Activated CD8-positive, alpha-beta memory T cell treated with anti-CD3 and anti-CD28 coated beads, Interleukin-2, amount 10 ng/mL, durations not matched to agents 7 days and 5 days (primary cell): ENCODE measurements around the gene DUSP1. TPM values are rescaled to one million over a fixed set of nuclear protein-coding genes. Genes with fewer than 3 reads are reported as not detected.

Experiments used
- ATAC-seq: fragments of 150-1000 bp; cut with Tn5 transposase; one replicate; pipeline ENCODE4 v1.10.0; 2021; ENCODE audit warnings: moderate library complexity
- CTCF ChIA-PET: fragments of 350-600 bp; sonication (Branson Sonifier 250); formaldehyde crosslinking; loops from one replicate; lab custom pipeline; 2021; ENCODE audit warnings: antibody characterized with exemption; lab: Charles Lee
- DNase-seq: peaks from one replicate; pipeline ENCODE4 v3.0.0-alpha.2; 2020
- H3K27ac Mint-ChIP-seq: one replicate; pipeline ENCODE4 v1.8.0; 2021; ENCODE audit warnings: mild to moderate bottlenecking, mixed read lengths
- H3K27me3 Mint-ChIP-seq: one replicate; pipeline ENCODE4 v1.8.0; 2021; ENCODE audit warnings: mixed read lengths
- H3K36me3 Mint-ChIP-seq: one replicate; pipeline ENCODE4 v1.8.0; 2021; ENCODE audit warnings: mild to moderate bottlenecking, mixed read lengths
- H3K4me1 Mint-ChIP-seq: one replicate; pipeline ENCODE4 v1.8.0; 2021; ENCODE audit warnings: mixed read lengths
- H3K4me3 Mint-ChIP-seq: one replicate; pipeline ENCODE4 v1.8.0; 2021; ENCODE audit warnings: mild to moderate bottlenecking, moderate library complexity, mixed read lengths
- H3K9me3 Mint-ChIP-seq: one replicate; pipeline ENCODE4 v1.8.0; 2022; ENCODE audit warnings: low read depth, mixed read lengths
- total RNA-seq, 2 experiments: library from RNA; stranded (reverse); gene quantifications; one replicate each; pipeline ENCODE4 v1.2.3, GENCODE V29; 2021

The DUSP1 gene
- total RNA-seq, 2 experiments from 2014 or later = 6.5 to 32.5 TPM

DNA sequence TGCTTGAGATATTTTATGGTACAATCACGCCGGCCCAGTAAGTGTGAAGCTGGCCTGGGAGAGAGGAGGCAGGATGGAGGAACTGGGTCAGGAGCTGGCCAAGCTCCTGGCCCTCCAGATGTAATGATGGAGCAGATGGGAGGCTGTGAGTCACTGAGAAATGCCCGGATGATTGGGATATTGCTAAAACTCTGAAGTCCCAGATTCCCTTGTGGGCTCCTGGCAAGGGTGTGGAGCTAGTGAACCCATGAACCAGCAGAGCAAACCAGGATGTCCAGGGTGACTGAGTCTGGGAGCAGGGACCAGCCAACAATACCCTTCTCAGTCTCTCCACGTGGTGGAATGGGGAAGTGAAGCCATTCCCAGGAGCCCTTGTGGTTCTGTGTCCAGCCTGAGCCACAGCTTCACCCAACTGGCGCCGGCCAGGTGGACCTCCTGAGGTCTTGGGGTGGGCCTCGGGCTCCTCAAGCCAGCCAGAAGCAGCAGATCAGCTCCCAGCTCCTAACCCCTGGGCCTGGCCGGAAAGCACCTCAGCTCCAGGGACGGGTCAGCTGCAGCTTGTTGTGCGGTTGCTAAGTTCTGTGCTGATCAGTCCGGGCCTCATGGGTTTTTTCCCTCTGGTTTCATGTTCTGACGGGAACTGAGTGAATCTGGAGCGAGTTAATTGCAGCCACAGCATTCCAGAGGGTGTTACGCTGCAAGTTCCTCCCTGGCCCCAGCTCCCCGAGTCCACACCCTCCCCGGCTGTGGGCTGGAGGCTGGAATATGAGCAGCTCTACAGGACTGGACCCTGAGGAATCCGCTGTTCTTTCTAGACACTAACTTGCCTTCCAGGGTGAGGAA is 37.6 kb downstream of the DUSP1 start:
- CTCF ChIA-PET = interaction anchor here (0.9 to 2.5 kb wide), 2 partner anchors 9 to 19 kb away, joined by 3 to 9 read pairs; no protein-coding TSS in a partner anchor
- DNase-seq (no peak), ATAC-seq (no peak)
- Mint-ChIP-seq H3K36me3 (no peaks in the 10 kb centered on the region), H3K27me3 (no peaks in the 10 kb centered on the region), H3K27ac (no peak overlapping the region), H3K4me1 (no peaks in the 10 kb centered on the region), H3K9me3 (no peaks in the 10 kb centered on the region), H3K4me3 (no peak overlapping the region)

DNA sequence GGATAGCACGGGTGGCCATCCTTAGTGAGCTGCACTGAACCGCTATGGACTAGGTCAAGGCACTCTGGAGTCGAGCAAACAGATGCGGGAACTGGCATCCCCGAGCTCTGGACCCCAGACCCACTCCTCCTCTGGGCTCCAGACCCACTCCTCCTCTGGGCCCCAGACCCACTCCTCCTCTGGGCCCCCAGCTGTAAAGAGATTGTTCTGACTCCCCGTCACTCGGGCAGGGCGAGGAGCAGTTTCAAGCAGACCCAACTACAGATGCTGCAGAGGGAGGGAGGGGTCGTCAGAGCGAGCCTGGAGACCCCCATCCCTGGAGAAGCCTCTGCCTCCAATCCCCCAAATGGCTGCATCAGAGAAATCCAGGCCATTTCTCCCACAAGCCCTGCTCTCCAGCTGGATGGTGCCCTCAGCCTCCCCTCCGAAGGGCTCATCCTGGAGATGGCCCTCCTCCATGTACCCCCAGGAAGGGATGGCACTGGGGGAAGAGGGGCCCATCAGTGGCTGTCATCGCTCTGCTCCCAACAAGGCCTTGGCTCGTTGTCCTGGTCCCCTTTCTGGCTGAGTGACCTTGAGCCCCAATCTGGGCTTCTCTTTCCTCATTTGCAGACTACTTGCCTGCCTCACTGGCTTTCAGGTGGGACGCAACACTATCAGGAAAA is 38.7 kb downstream of the DUSP1 start:
- ATAC-seq (no peak), DNase-seq (no peak)
- Mint-ChIP-seq H3K9me3 (no peaks in the 10 kb centered on the region), H3K27ac (no peak overlapping the region), H3K27me3 (no peaks in the 10 kb centered on the region), H3K4me3 (no peak overlapping the region), H3K36me3 (no peaks in the 10 kb centered on the region), H3K4me1 (no peaks in the 10 kb centered on the region)
- CTCF ChIA-PET = interaction anchor here (2.5 kb wide), 1 partner anchor 18 kb away, joined by 9 read pairs; no protein-coding TSS in a partner anchor

DNA sequence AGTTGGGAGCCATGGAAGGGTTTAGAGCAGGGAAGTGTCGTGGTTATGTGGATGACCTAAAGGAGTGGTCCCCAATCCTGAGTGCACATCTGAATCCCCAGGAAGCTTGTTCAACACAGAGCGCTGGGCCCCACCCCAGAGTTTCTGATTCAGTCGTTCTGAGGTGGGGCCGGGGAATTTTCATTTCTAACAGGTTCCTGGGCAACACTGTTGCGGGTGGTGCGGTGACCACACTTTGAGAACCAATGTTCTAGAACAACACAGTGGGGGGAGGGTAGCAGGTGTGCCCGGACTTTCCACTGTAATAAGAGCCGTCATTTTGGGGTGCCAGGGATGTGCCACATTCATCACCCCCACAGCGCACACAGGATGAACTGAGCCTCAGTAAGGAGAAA is 39.3 kb downstream of the DUSP1 start:
- no peaks in the 10 kb centered on the region for H3K9me3 Mint-ChIP-seq
- CTCF ChIA-PET = interaction anchor here (2.5 kb wide), 1 partner anchor 17 kb away, joined by 9 read pairs; no protein-coding TSS in a partner anchor
- DNase-seq (no peak), ATAC-seq (no peak)
- no peaks in the 10 kb centered on the region for H3K4me1 Mint-ChIP-seq
- no peaks in the 10 kb centered on the region for H3K36me3 Mint-ChIP-seq
- no peak overlapping the region for H3K27ac Mint-ChIP-seq
- no peak overlapping the region for H3K4me3 Mint-ChIP-seq
- H3K27me3 Mint-ChIP-seq = no peaks in the 10 kb centered on the region

DNA sequence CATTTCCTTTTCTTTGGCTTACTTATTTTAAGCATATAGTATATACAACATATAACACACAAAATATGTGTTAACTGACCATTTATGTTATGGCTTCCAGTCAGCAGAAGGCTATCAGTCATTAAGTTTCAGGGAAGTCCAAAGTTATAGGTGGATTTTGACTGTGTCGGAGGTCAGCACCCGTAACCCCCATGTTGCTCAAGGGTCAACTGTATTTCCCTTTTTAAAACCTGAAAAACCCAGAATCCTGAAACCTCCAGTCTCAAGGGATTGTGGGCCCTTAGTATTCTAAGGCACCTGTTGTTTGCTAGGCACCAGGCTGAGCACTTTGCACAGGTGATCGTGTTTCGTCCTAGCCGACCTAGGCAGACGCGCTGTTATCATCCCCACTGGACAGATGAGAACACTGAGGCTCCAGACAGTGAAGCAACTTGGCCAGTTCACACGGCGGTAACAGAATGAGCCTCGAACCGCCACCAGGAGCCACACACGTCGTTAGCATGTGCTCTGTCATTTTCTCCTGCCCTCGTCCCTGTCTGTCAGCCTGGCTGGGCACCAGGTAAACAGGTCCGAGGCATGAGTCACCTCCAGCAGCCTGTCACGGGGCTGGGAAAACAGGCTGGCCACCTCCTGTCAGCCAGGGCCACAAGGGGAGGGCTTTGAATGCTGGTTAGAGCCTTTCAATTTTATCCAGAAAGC is 39.9 kb downstream of the DUSP1 start:
- Mint-ChIP-seq H3K9me3 (no peaks in the 10 kb centered on the region), H3K27me3 (no peaks in the 10 kb centered on the region), H3K36me3 (no peaks in the 10 kb centered on the region), H3K4me1 (no peaks in the 10 kb centered on the region), H3K27ac (no peak overlapping the region), H3K4me3 (no peak overlapping the region)
- ATAC-seq = no peak
- DNase-seq = no peak
- CTCF ChIA-PET = no interaction called here

DNA sequence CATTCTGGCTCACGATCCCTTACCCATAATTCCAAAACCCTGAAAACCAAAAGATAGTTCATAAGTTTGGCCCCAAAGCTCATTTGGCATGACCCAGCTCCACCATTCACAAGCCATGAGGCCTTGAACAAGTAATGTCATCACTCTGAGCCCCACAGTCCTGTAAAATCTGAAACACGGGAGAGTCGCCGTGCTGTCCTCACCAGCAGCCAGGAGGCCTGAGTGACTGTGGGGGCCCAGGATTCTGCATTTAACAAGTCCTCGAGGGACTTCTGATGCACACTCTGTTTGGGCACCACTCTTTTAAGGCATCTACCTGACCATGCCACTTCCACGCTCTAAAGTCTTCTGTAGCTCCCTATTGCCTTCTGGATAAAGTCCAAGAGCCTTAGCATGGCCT is 40.8 kb downstream of the DUSP1 start:
- no peak for ATAC-seq
- no peaks in the 10 kb centered on the region for H3K36me3 Mint-ChIP-seq
- no peaks in the 10 kb centered on the region for H3K4me1 Mint-ChIP-seq
- H3K27me3 Mint-ChIP-seq = no peaks in the 10 kb centered on the region
- no peak overlapping the region for H3K4me3 Mint-ChIP-seq
- H3K9me3 Mint-ChIP-seq = no peaks in the 10 kb centered on the region
- H3K27ac Mint-ChIP-seq = no peak overlapping the region
- CTCF ChIA-PET = interaction anchor here (1.5 kb wide), 1 partner anchor 13 kb away, joined by 4 read pairs; no protein-coding TSS in a partner anchor
- DNase-seq = no peak

DNA sequence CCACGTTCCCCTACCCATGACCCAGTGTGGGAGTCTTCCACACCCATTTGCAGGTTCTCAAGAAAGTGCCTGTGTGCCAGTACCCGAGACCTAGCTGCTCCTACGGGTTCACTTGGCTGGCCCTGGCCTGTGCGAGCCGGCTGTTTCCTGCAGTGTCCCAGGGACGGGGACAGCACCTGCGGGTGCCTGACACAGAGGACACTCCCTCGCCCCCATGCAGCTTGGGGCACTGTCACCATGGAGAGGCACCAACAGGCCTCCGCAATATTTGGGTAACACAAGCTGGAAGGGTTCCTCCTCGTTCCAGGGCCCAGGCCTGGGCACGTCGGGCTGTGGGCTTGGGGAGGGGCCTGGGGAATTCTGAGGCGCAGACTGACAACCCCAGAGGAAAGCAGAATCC is 41.4 kb downstream of the DUSP1 start:
- ATAC-seq (no peak), DNase-seq (no peak)
- Mint-ChIP-seq H3K4me3 (no peak overlapping the region), H3K9me3 (no peaks in the 10 kb centered on the region), H3K27ac (no peak overlapping the region), H3K27me3 (no peaks in the 10 kb centered on the region), H3K36me3 (no peaks in the 10 kb centered on the region), H3K4me1 (no peaks in the 10 kb centered on the region)
- CTCF ChIA-PET = interaction anchor here (1.5 kb wide), 1 partner anchor 13 kb away, joined by 4 read pairs; no protein-coding TSS in a partner anchor

DNA sequence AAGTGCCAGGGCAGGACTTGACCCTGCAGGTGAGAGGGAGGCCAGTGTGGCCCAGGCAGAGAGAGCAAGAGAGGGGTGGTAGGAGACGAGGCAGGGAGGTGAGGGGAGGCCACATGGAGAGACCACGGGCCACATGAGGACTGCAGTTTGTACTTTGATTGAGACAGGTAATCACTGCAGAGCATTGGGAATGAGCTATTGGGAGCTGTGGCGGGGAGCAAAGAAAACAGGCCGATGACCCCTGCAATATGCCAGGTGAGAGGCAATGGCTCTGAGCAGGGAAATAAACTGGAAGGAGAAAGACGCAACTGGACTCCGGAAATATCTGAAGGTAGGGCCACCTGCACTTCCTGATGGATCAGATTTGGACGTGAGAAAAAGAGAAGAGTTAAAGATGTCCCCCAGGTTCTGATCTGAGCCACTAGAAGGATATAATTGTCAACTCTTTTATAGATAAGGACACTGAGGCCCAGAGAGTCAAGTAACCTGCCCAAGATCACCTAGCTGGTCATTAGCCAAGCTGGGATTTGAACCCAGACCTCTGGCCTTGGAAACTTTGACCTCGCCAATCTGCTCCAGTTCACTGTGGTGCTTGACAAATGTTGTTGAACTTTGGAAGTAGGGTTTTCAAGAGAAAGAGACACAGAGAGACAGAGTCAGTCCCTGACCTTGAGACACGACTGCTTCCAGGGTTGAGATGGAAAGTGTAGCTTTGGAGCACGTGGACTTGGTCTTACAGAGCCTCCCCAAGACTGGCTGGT is 42.3 kb downstream of the DUSP1 start:
- Mint-ChIP-seq H3K4me1 (no peaks in the 10 kb centered on the region), H3K36me3 (no peaks in the 10 kb centered on the region), H3K27me3 (peaks cover under 1% of the 10 kb centered on the region), H3K27ac (no peak overlapping the region), H3K9me3 (no peaks in the 10 kb centered on the region), H3K4me3 (no peak overlapping the region)
- CTCF ChIA-PET = no interaction called here
- ATAC-seq (no peak), DNase-seq (no peak)

DNA sequence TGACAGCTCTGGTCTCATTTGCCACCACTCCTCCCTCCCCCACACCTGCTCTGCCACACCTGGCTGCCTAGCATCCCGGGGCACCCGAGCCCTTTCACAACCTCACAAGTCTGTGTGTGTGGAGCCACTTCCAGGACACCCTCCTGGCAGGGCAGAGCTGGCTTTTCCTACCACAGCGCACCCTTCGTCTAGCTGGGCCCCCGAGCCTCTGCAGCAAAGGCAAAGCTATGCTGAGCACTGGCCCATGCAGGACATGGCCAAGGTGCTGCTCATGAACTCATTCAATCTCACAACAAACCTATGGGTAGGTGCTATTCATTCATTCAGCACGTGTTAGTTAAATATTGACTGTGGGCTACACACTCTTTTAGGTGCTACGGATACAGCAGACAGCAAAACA is 43.4 kb downstream of the DUSP1 start:
- H3K27ac Mint-ChIP-seq = no peak overlapping the region

DNA sequence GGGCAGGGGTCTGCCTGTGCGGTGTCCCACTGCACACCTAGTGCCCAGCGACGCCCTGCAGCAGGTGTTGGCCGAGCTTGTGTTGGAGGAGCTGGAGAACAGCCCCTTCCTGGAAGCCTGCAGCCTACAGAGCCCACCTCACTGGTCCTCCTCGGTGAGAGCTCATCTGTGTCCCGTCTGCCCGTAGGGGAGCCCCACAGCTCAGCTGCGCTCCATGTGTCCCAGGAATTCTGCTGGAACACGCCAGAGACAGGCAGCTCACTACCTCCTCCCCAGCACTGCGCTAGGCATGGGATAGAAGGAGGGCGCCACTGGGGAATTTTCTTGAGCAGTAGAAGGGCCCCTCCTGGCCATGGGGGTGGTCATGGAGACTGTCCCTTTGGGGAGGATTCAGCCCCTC is 44.0 kb downstream of the DUSP1 start:
- peaks cover 8% of the 10 kb centered on the region for H3K4me1 Mint-ChIP-seq
- DNase-seq = no peak
- H3K27me3 Mint-ChIP-seq = peaks cover 8% of the 10 kb centered on the region
- CTCF ChIA-PET = no interaction called here
- H3K4me3 Mint-ChIP-seq = no peak overlapping the region
- H3K9me3 Mint-ChIP-seq = no peaks in the 10 kb centered on the region
- no peak overlapping the region for H3K27ac Mint-ChIP-seq
- H3K36me3 Mint-ChIP-seq = no peaks in the 10 kb centered on the region
- no peak for ATAC-seq

More for the DNA sequence above, 43.4 kb downstream of the DUSP1 start:
- H3K9me3 Mint-ChIP-seq = no peaks in the 10 kb centered on the region
- H3K4me3 Mint-ChIP-seq = no peak overlapping the region
- no peak for ATAC-seq
- H3K27me3 Mint-ChIP-seq = peaks cover 4% of the 10 kb centered on the region
- H3K36me3 Mint-ChIP-seq = no peaks in the 10 kb centered on the region
- no peak for DNase-seq
- CTCF ChIA-PET = no interaction called here
- H3K4me1 Mint-ChIP-seq = peaks cover 2% of the 10 kb centered on the region

DNA sequence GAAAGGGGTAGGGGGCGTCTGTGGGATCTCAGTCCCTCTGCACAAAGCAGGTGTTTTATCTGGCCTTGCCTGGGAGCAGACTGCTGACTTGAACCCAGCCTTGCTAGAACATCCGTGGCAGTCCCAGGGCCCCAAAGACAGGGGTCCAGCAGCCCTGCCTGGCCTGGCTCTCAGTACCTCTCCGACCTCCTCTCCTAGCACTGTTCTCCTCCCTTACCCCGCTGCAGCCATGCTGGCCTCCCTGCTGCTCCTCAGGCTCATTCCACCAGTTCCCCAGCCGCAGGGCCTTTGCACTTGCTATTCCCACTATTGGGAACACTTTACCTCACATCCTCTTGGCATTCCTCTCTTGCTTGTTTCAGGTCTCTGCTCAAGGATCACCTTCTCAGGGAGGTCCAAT is 45.2 kb downstream of the DUSP1 start:
- Mint-ChIP-seq H3K4me1 (peaks cover 10% of the 10 kb centered on the region), H3K27ac (no peak overlapping the region), H3K4me3 (no peak overlapping the region), H3K27me3 (peaks cover 8% of the 10 kb centered on the region), H3K9me3 (no peaks in the 10 kb centered on the region), H3K36me3 (no peaks in the 10 kb centered on the region)
- ATAC-seq (no peak), DNase-seq (no peak)
- CTCF ChIA-PET = no interaction called here

DNA sequence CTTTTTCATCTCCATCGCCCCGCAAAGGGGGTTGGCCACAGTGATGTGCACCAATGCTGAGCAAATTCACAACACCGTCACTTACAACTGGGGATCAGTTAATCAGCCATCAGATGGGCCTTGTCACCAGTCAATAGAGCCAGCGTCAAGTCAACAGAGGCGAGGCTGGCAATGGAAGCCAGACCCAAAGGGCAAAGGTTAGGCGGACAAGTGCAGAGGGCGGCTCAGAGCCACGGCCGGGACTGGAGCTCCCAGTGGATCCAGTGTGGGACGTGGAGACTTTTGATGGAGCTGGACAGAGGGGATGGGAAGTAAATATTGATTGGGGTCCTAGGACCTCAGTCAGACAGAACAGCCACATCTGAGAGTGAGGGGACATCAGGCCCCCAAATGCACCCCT is 45.7 kb downstream of the DUSP1 start:
- Mint-ChIP-seq H3K4me3 (no peak overlapping the region), H3K27me3 (peaks cover 8% of the 10 kb centered on the region), H3K36me3 (no peaks in the 10 kb centered on the region), H3K9me3 (no peaks in the 10 kb centered on the region), H3K27ac (no peak overlapping the region), H3K4me1 (peaks cover 10% of the 10 kb centered on the region)
- DNase-seq (no peak), ATAC-seq (no peak)
- CTCF ChIA-PET = interaction anchor here (2.6 kb wide), 1 partner anchor 11 kb away, joined by 13 read pairs; no protein-coding TSS in a partner anchor

DNA sequence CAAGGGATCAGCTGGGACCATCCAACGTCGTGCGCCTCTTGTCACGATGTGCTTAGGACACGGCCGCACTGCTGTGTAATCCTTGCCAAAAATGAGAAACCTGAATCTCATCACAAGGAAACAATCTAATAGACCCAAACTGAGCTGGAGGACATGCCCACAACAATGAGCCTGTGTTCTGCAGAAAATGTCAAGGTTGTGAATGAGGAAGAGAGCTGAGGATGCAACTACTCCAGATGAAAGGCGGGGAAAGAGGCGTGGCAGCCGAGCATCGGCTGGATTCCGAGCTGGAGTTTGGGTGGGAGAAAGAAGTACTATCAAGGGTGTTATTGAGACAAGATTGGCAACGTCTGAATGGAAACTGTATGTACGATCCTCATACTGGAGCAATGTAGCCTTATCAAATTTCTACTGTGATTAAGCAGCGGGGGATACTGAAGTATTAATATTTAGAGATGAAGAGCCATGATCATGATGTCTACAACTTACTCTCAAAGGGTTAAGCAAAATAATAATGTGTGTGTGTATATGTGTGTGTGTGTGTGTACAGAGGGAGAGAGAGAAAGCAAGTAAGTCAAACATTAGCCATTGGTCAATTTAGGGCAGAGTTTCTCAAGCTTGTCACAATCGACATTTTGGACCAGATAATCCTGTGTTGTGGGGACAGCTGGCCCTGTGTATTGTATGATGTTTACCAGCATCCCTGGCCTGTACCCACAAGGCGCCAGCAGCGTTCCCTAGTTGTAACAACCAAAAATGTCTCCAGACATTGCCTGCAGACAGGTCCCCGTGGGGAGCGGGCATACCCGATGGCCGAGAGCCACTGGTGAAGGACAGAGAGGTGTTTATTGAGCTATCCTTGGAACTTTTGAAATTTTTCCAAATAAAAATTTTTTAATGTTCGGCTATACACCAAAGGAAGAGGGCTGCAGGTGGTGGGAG is 46.5 kb downstream of the DUSP1 start:
- CTCF ChIA-PET = interaction anchor here (1.1 to 5.1 kb wide), 7 partner anchors 9 to 208 kb away, joined by 3 to 39 read pairs (median 4); partner anchors contain the start of gene DUSP1
- Mint-ChIP-seq H3K4me1 (peaks cover 10% of the 10 kb centered on the region), H3K27ac (no peak overlapping the region), H3K4me3 (no peak overlapping the region), H3K27me3 (peaks cover 8% of the 10 kb centered on the region), H3K9me3 (no peaks in the 10 kb centered on the region), H3K36me3 (no peaks in the 10 kb centered on the region)
- DNase-seq (no peak), ATAC-seq (no peak)
